Suprapubic skin (tissue), 3 donors: ENCODE results near the gene PRKACB.

ENCODE experiments used
- POLR2A ChIP-seq, 2 donors: fragments of 450-650 bp; IDR thresholded peaks; one replicate each; pipeline ENCODE4 v1.6.1; 2017; ENCODE audit warnings: antibody characterized with exemption in 2 of 2, mild to moderate bottlenecking in 2 of 2, moderate library complexity in 2 of 2
- TF ChIP-seq, protein P1 (sequence below), 2 donors: fragments of 200-600 bp in 1 of 2; fragments of 450-650 bp in 1 of 2; sonication (generic) in 1 of 2; IDR thresholded peaks; one replicate each; pipeline ENCODE4 v1.5.1; 2016 to 2019; ENCODE audit warnings: antibody characterized with exemption in 2 of 2, mild to moderate bottlenecking in 1 of 2, moderate library complexity in 1 of 2

DNA sequence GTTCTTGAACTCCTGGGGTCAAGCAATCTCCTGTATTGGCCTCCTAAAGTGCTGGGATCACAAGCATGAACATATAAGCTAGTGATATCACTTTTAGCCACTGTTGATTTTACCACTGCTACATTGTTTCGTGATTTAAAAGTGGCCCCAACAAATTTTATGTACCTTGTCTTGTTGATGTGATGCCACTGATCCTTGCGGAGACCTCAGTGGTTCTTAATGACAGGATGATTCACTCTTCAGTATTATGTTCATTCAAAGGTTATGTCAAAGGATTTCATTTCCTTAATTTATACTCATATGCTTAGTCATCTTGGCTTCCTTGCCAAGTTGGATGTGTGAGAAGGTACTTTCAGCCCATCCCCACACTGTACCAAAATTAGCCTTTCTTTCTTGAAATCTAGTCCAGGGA is 12.1 kb downstream of the PRKACB start:
- no peak for TF ChIP-seq POLR2A (IDR thresholded peaks at IDR 0.05)
- TF ChIP-seq, protein P1, sequence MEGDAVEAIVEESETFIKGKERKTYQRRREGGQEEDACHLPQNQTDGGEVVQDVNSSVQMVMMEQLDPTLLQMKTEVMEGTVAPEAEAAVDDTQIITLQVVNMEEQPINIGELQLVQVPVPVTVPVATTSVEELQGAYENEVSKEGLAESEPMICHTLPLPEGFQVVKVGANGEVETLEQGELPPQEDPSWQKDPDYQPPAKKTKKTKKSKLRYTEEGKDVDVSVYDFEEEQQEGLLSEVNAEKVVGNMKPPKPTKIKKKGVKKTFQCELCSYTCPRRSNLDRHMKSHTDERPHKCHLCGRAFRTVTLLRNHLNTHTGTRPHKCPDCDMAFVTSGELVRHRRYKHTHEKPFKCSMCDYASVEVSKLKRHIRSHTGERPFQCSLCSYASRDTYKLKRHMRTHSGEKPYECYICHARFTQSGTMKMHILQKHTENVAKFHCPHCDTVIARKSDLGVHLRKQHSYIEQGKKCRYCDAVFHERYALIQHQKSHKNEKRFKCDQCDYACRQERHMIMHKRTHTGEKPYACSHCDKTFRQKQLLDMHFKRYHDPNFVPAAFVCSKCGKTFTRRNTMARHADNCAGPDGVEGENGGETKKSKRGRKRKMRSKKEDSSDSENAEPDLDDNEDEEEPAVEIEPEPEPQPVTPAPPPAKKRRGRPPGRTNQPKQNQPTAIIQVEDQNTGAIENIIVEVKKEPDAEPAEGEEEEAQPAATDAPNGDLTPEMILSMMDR (IDR thresholded peaks at IDR 0.05): no peak
